ENCODE results near the gene BCL3. TPM values are rescaled to one million over a fixed set of nuclear protein-coding genes. Genes with fewer than 3 reads are reported as not detected.

BCL3 gene
- total RNA-seq, 1 donor from 2014 or later, result 11.8 TPM

DNA sequence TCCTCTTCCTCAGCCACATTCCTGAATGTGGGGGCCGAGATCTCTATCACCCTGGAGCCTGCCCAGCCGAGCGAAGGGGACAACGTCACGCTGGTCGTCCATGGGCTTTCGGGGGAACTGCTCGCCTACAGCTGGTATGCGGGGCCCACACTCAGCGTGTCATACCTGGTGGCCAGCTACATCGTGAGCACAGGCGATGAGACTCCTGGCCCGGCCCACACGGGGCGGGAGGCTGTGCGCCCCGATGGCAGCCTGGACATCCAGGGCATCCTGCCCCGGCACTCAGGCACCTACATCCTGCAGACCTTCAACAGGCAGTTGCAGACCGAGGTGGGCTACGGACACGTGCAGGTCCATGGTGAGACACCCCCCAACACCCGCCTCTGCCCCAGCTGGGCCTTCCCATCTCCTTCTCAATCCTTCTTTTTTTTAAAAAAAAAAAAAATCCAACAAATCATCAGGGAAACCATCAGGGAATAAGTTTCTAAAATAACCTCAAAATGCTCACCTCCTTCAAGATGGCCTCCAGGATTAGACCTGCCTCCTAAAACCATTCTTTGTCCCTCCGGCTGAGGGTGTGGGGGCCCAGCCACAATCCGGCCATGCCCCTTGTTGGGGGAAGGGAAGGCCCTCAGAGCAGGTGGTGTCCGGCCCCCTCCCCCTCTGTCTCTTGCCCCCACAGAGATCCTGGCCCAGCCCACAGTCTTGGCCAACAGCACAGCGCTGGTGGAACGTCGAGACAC, 45.0 kb upstream of the BCL3 start:
- no peak for TF ChIP-seq CTCF (IDR thresholded peaks at IDR 0.05)
- DNase-seq (ENCODE audit: low spot score), result no peak
- no peaks in the 10 kb centered on the region for H3K4me1 Mint-ChIP-seq (ENCODE audit: low read depth)
- H3K4me3 Mint-ChIP-seq (ENCODE audit: unreplicated experiment), result no peak overlapping the region
- H3K36me3 Mint-ChIP-seq (ENCODE audit: low read depth), result no peaks in the 10 kb centered on the region
- no peak overlapping the region for H3K27ac Mint-ChIP-seq (ENCODE audit: unreplicated experiment)
- H3K9me3 Mint-ChIP-seq (ENCODE audit: low read depth), result no peaks in the 10 kb centered on the region
- peaks cover 2% of the 10 kb centered on the region for H3K27me3 Mint-ChIP-seq (ENCODE audit: low read depth)

GRCh38 chr19:44704982-44705381, 43.5 kb upstream of the BCL3 start:
- Mint-ChIP-seq H3K9me3 (ENCODE audit: low read depth) (no peaks in the 10 kb centered on the region), H3K27ac (ENCODE audit: unreplicated experiment) (no peak overlapping the region), H3K4me3 (ENCODE audit: unreplicated experiment) (no peak overlapping the region), H3K4me1 (ENCODE audit: low read depth) (no peaks in the 10 kb centered on the region), H3K36me3 (ENCODE audit: low read depth) (no peaks in the 10 kb centered on the region), H3K27me3 (ENCODE audit: low read depth) (peaks cover 2% of the 10 kb centered on the region)
- no peak for TF ChIP-seq CTCF (IDR thresholded peaks at IDR 0.05)
- DNase-seq (ENCODE audit: low spot score), result no peak

- no peak overlapping the region for H3K4me3 Mint-ChIP-seq (ENCODE audit: unreplicated experiment)
- H3K4me1 Mint-ChIP-seq (ENCODE audit: low read depth), result no peaks in the 10 kb centered on the region
- TF ChIP-seq CTCF (IDR thresholded peaks at IDR 0.05), result no peak
- H3K27me3 Mint-ChIP-seq (ENCODE audit: low read depth), result peaks cover 2% of the 10 kb centered on the region
- H3K9me3 Mint-ChIP-seq (ENCODE audit: low read depth), result no peaks in the 10 kb centered on the region
- no peak overlapping the region for H3K27ac Mint-ChIP-seq (ENCODE audit: unreplicated experiment)
- no peak for DNase-seq (ENCODE audit: low spot score)
- H3K36me3 Mint-ChIP-seq (ENCODE audit: low read depth), result no peaks in the 10 kb centered on the region
Measured at GRCh38 chr19:44705502-44706010, 43.0 kb upstream of the BCL3 start.

DNA sequence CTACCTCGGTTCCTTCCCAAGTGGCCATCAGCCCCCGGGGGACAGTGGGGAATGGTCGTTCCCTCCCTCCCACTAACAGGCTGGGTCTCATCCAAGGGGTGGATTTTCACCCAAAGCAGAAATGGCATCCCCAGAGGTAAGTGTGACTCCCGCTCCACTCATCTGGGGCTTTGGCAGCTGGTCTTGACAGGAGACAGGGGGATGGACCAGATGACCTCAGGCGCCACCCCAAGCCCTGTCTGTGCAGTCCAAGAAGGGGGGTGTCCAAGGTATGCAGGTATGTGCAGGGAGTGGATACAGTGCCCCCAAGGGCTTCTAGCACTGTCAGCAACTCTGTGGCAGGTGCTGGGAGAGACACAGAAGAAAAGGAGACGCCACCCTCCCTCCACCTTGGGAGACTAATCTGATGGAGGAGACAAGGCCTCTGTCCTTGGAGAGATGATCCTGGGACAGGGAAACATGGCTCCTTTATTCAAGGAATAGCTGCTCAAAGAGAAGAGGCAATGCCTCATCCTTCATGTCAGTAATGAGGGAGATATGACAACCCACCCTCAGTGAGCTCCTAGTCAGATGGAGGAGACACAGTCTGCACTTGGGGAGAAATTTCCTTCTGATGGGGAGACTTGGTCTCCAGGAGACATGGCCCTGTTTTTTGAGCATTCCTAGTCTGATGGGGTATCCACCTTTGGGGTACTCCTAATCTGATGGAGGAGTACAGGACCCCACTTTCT, 41.8 kb upstream of the BCL3 start:
- Mint-ChIP-seq H3K4me1 (ENCODE audit: low read depth) (no peaks in the 10 kb centered on the region), H3K27me3 (ENCODE audit: low read depth) (peaks cover 5% of the 10 kb centered on the region), H3K36me3 (ENCODE audit: low read depth) (no peaks in the 10 kb centered on the region), H3K27ac (ENCODE audit: unreplicated experiment) (no peak overlapping the region), H3K9me3 (ENCODE audit: low read depth) (no peaks in the 10 kb centered on the region), H3K4me3 (ENCODE audit: unreplicated experiment) (no peak overlapping the region)
- no peak for TF ChIP-seq CTCF (IDR thresholded peaks at IDR 0.05)
- no peak for DNase-seq (ENCODE audit: low spot score)

DNA sequence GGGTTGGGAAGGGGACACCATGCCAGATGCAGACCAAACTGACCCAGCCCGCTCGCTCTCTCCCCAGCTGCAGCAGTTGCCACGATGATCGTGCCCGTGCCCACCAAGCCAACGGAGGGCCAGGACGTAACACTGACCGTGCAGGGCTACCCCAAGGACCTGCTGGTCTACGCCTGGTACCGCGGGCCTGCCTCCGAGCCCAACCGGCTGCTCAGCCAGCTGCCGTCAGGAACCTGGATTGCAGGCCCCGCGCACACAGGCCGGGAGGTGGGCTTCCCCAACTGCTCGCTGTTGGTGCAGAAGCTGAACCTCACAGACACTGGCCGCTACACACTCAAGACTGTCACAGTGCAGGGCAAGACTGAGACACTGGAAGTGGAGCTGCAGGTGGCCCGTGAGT, 40.7 kb upstream of the BCL3 start:
- H3K4me3 Mint-ChIP-seq (ENCODE audit: unreplicated experiment), result no peak overlapping the region
- TF ChIP-seq CTCF (IDR thresholded peaks at IDR 0.05), result no peak
- no peaks in the 10 kb centered on the region for H3K36me3 Mint-ChIP-seq (ENCODE audit: low read depth)
- peaks cover 5% of the 10 kb centered on the region for H3K27me3 Mint-ChIP-seq (ENCODE audit: low read depth)
- DNase-seq (ENCODE audit: low spot score), result no peak
- H3K4me1 Mint-ChIP-seq (ENCODE audit: low read depth), result no peaks in the 10 kb centered on the region
- no peak overlapping the region for H3K27ac Mint-ChIP-seq (ENCODE audit: unreplicated experiment)
- no peaks in the 10 kb centered on the region for H3K9me3 Mint-ChIP-seq (ENCODE audit: low read depth)
